Stomach (tissue), 4 donors: ENCODE results near the gene HSPA5.

Experiments used
- POLR2A ChIP-seq, 4 donors: fragments of 450-650 bp; IDR thresholded peaks; one replicate each; pipeline ENCODE4 v1.6.1; 2016; ENCODE audit warnings: antibody characterized with exemption in 4 of 4, control low read depth in 2 of 4, mild to moderate bottlenecking in 1 of 4, moderate library complexity in 1 of 4
- POLR2AphosphoS5 ChIP-seq, 3 donors: sonication (generic); formaldehyde crosslinking; IDR thresholded peaks; one replicate each; pipeline ENCODE4 v1.6.1; 2016; ENCODE audit warnings: antibody characterized with exemption in 3 of 3
- TF ChIP-seq, protein P1 (sequence below), 7 experiments: fragments of 450-650 bp in 4 of 7; fragments of 200-600 bp in 3 of 7; sonication (generic) in 3 of 7; IDR thresholded peaks; one replicate each; pipeline ENCODE4 v1.5.1; 2016 to 2019; ENCODE audit warnings: antibody characterized with exemption in 7 of 7, control low read depth in 2 of 7, mild to moderate bottlenecking in 1 of 7

DNA sequence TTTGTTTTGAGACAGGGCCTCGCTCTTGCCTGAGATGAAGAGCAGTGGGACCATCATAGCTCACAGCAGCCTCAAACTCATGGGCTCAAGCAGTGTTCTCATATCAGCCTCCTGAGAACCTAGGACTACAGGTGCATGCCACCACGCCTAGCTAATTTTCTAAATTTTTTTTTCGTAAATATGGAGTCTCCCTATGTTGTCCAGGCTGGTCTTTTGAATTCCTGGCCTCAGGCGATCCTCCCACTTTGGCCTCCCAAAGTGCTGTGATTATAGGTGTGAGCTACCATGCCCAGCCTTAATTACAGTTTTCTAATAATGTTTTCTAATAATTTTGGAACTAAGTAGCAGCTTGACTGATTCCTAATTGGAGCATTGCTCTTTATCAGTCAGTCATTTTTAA is 35.6 kb upstream of the HSPA5 start:
- TF ChIP-seq, protein P1, sequence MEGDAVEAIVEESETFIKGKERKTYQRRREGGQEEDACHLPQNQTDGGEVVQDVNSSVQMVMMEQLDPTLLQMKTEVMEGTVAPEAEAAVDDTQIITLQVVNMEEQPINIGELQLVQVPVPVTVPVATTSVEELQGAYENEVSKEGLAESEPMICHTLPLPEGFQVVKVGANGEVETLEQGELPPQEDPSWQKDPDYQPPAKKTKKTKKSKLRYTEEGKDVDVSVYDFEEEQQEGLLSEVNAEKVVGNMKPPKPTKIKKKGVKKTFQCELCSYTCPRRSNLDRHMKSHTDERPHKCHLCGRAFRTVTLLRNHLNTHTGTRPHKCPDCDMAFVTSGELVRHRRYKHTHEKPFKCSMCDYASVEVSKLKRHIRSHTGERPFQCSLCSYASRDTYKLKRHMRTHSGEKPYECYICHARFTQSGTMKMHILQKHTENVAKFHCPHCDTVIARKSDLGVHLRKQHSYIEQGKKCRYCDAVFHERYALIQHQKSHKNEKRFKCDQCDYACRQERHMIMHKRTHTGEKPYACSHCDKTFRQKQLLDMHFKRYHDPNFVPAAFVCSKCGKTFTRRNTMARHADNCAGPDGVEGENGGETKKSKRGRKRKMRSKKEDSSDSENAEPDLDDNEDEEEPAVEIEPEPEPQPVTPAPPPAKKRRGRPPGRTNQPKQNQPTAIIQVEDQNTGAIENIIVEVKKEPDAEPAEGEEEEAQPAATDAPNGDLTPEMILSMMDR (IDR thresholded peaks at IDR 0.05) = no peak
- TF ChIP-seq POLR2A (IDR thresholded peaks at IDR 0.05) = no peak
- TF ChIP-seq POLR2AphosphoS5 (IDR thresholded peaks at IDR 0.05) = no peak
